MM.1S (cell line): Measurements from ENCODE around the gene OR1A1.

Source experiments
- DNase-seq: peaks from one replicate; pipeline ENCODE4 v3.0.0-alpha.2; 2015
- H2AFZ ChIP-seq: fragments of 300-600 bp; sonication (generic); 2 replicates; pipeline ENCODE4 v1.6.0; 2016; ENCODE audit warnings: antibody characterized with exemption, low read length
- H3F3A ChIP-seq: fragments of 300-600 bp; sonication (generic); 2 replicates; pipeline ENCODE4 v1.6.1; 2016; ENCODE audit warnings: mild to moderate bottlenecking, antibody characterized with exemption, low read length, moderate library complexity, mixed read lengths; ENCODE audit not compliant: insufficient read depth
- H3K27ac ChIP-seq: fragments of 300-600 bp; sonication (generic); 2 replicates; pipeline ENCODE4 v1.5.1; 2016; ENCODE audit warnings: mild to moderate bottlenecking, low read length
- H3K27me3 ChIP-seq: fragments of 300-600 bp; sonication (generic); replicated peaks from 2 replicates; pipeline ENCODE4 v1.6.0; 2016; ENCODE audit warnings: low read length; ENCODE audit not compliant: insufficient read depth
- H3K36me3 ChIP-seq: fragments of 300-600 bp; sonication (generic); replicated peaks from 2 replicates; pipeline ENCODE4 v1.6.1; 2016; ENCODE audit warnings: mild to moderate bottlenecking, low read length, mixed read lengths; ENCODE audit not compliant: insufficient read depth
- H3K4me1 ChIP-seq: fragments of 300-600 bp; sonication (generic); 2 replicates; pipeline ENCODE4 v1.6.1; 2016; ENCODE audit warnings: low read length, mixed read lengths
- H3K4me2 ChIP-seq: fragments of 300-600 bp; sonication (generic); 2 replicates; pipeline ENCODE4 v1.6.0; 2016; ENCODE audit warnings: low read depth, low read length
- H3K4me3 ChIP-seq: fragments of 300-600 bp; sonication (generic); 2 replicates; pipeline ENCODE4 v1.5.1; 2016; ENCODE audit warnings: low read length, mixed read lengths
- H3K79me2 ChIP-seq: fragments of 300-600 bp; sonication (generic); 2 replicates; pipeline ENCODE4 v1.6.1; 2016; ENCODE audit warnings: mixed run types, low read length, mixed read lengths
- H3K9ac ChIP-seq: fragments of 300-600 bp; sonication (generic); 2 replicates; pipeline ENCODE4 v1.6.1; 2016; ENCODE audit warnings: low read length, mixed read lengths
- H3K9me2 ChIP-seq: fragments of 300-600 bp; sonication (generic); replicated peaks from 2 replicates; pipeline ENCODE4 v1.6.1; 2016; ENCODE audit warnings: mild to moderate bottlenecking, low read length, mixed read lengths; ENCODE audit not compliant: insufficient read depth
- H3K9me3 ChIP-seq: fragments of 300-600 bp; sonication (generic); replicated peaks from 2 replicates; pipeline ENCODE4 v1.6.1; 2016; ENCODE audit warnings: mild to moderate bottlenecking, low read length, mixed read lengths; ENCODE audit not compliant: insufficient read depth
- H4K20me1 ChIP-seq: fragments of 300-600 bp; sonication (generic); 2 replicates; pipeline ENCODE4 v1.6.1; 2016; ENCODE audit warnings: mild to moderate bottlenecking, low read length, moderate library complexity, mixed read lengths; ENCODE audit not compliant: insufficient read depth
- EZH2 ChIP-seq: fragments of 300-600 bp; sonication (generic); optimal IDR thresholded peaks from 2 replicates; pipeline ENCODE3; 2017; ENCODE audit warnings: low read depth, mild to moderate bottlenecking, antibody characterized with exemption, low read length, mixed read lengths
- EZH2phosphoT487 ChIP-seq: fragments of 300-600 bp; sonication (generic); IDR thresholded peaks from 2 replicates; pipeline ENCODE4 v1.6.1; 2018; ENCODE audit warnings: antibody characterized with exemption, low read length
- TF ChIP-seq, protein P1 (sequence below): fragments of 300-600 bp; sonication (generic); IDR thresholded peaks from 2 replicates; pipeline ENCODE4 v1.5.1; 2016; ENCODE audit warnings: antibody characterized with exemption, low read length, mixed read lengths

Gene OR1A1, protein sequence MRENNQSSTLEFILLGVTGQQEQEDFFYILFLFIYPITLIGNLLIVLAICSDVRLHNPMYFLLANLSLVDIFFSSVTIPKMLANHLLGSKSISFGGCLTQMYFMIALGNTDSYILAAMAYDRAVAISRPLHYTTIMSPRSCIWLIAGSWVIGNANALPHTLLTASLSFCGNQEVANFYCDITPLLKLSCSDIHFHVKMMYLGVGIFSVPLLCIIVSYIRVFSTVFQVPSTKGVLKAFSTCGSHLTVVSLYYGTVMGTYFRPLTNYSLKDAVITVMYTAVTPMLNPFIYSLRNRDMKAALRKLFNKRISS

DNA sequence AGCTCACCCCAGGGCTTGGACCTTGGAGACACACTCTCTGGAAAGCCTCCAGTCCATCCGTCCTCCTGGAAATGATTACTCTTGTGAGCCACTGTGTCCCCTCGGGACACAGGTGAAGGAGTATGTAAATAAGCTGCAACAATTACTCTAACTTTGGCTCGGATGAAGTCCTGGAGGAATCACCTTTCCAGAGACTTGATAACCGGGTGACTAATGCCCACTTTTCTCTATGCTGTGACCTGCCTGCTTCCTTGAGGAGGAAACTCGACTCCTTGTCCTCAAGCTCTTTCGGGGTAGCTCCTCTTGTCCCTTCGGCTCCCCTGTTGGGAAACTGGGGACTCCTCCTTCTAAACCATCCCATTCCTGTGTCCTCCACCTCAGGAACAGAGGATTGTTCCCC is at the start of gene OR1A1:
OR1A1 (plus strand) TSS at position 301 of the 400 bp plus-strand sequence. CDS start 7,954 bp downstream, outside the sequence.
- Histone ChIP-seq H3K79me2 (no peaks in the 10 kb centered on the region), H3K9me2 (no peaks in the 10 kb centered on the region), H3K36me3 (no peaks in the 10 kb centered on the region), H2AFZ (no peak within 1 kb of the TSS), H3K4me1 (no peaks in the 10 kb centered on the region), H4K20me1 (no peaks in the 10 kb centered on the region), H3F3A (no peaks in the 10 kb centered on the region), H3K27ac (no peak within 1 kb of the TSS), H3K9me3 (no peaks in the 10 kb centered on the region), H3K27me3 (no peaks in the 10 kb centered on the region; the same call in 1 of the 2 replicates), H3K4me3 (no peak within 1 kb of the TSS), H3K4me2 (no peak within 1 kb of the TSS), H3K9ac (no peak within 1 kb of the TSS)
- TF ChIP-seq EZH2 (no peak), EZH2phosphoT487 (no peak)
- TF ChIP-seq, protein P1, sequence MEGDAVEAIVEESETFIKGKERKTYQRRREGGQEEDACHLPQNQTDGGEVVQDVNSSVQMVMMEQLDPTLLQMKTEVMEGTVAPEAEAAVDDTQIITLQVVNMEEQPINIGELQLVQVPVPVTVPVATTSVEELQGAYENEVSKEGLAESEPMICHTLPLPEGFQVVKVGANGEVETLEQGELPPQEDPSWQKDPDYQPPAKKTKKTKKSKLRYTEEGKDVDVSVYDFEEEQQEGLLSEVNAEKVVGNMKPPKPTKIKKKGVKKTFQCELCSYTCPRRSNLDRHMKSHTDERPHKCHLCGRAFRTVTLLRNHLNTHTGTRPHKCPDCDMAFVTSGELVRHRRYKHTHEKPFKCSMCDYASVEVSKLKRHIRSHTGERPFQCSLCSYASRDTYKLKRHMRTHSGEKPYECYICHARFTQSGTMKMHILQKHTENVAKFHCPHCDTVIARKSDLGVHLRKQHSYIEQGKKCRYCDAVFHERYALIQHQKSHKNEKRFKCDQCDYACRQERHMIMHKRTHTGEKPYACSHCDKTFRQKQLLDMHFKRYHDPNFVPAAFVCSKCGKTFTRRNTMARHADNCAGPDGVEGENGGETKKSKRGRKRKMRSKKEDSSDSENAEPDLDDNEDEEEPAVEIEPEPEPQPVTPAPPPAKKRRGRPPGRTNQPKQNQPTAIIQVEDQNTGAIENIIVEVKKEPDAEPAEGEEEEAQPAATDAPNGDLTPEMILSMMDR, result no peak
- DNase-seq, result no peak

DNA sequence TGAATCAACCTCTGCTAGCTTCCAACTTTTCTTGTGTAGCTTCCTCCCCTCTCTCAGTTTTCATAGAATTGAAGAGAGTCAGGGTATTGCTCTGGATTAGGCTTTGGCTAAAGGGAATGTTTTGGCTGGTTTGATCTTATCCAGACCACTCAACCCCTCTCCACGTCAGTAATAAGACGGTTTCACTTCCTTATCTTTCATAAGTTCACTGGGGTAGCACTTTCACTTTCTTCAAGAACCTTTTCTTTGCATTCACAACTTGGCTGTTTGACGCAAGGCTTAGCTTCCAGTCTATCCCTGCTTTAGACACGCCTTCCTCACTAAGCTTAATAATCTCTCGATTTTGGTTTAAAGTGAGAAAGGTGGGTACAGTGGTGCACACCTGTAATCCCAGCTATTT is 39.9 kb upstream of the OR1A1 start:
- H4K20me1 ChIP-seq, result no peaks in the 10 kb centered on the region
- no peak overlapping the region for H3K4me3 ChIP-seq
- no peaks in the 10 kb centered on the region for H3K4me1 ChIP-seq
- H3K27ac ChIP-seq, result no peak overlapping the region
- H3K27me3 ChIP-seq, result no peaks in the 10 kb centered on the region
- DNase-seq, result peak; percentile 10
- no peaks in the 10 kb centered on the region for H3K36me3 ChIP-seq
- H3K79me2 ChIP-seq, result no peaks in the 10 kb centered on the region
- no peaks in the 10 kb centered on the region for H3K9me2 ChIP-seq
- no peak overlapping the region for H2AFZ ChIP-seq
- no peak overlapping the region for H3K4me2 ChIP-seq
- no peaks in the 10 kb centered on the region for H3F3A ChIP-seq
- no peak overlapping the region for H3K9ac ChIP-seq
- TF ChIP-seq EZH2, result no peak
- no peak for TF ChIP-seq EZH2phosphoT487
- H3K9me3 ChIP-seq, result no peaks in the 10 kb centered on the region

DNA sequence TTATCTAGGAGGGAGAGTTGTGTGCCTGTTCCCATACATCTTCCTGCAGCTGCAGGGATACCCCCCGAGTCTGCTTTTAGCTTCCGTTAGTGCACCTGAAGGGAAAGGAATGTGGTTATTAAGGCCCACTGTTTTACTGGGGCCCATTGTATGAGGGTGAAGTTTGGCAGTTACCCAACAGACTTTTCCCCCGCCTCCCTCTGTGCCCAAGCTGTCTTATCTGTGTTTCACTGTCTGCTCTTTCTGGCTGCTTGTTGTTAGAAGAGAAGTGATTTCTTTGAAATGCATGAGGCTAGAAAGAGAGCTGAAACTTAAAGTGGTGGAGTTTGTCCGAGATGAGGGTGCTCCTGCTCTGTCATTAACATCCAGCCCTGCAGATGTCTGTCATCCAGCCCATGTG is 17.5 kb upstream of the OR1A1 start:
- Histone ChIP-seq H3K9me3 (no peaks in the 10 kb centered on the region), H3K27me3 (no peaks in the 10 kb centered on the region), H3K27ac (no peak overlapping the region), H3K4me1 (no peaks in the 10 kb centered on the region), H3F3A (no peaks in the 10 kb centered on the region), H4K20me1 (no peaks in the 10 kb centered on the region), H3K9ac (no peak overlapping the region), H3K4me3 (no peak overlapping the region), H2AFZ (no peak overlapping the region), H3K4me2 (no peak overlapping the region), H3K9me2 (no peaks in the 10 kb centered on the region), H3K79me2 (no peaks in the 10 kb centered on the region), H3K36me3 (no peaks in the 10 kb centered on the region; the same call in 1 of the 2 replicates)
- DNase-seq, result no peak
- TF ChIP-seq EZH2phosphoT487 (no peak), EZH2 (no peak)
- TF ChIP-seq, protein P1, result no peak

DNA sequence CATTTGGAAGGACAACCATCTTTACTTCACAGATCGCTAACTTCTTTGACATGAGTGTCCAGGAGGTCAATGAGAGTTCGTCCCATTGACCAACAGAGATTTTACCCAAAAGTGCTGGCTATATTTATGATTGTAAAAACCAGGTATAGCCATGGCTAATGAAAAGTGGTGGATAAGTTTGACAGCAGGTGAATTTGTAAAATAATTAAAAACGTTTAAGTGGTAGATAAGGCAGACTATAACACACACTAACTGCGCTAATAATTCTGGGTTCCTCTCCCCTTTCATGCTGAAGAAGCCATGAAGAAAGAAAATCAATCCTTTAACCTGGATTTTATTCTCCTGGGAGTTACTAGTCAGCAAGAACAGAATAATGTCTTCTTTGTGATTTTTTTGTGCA is 10.2 kb upstream of the OR1A1 start, which contains the start of gene OR1A2:
OR1A2 (plus strand) TSS at position 301 of the 400 bp plus-strand sequence; CDS start at position 301, 0 bp downstream.
- no peaks in the 10 kb centered on the region for H4K20me1 ChIP-seq
- TF ChIP-seq EZH2phosphoT487, result no peak
- no peak for TF ChIP-seq EZH2
- TF ChIP-seq, protein P1, result no peak
- H3K4me2 ChIP-seq, result no peak within 1 kb of the TSS
- H3K9ac ChIP-seq, result no peak within 1 kb of the TSS
- H3K36me3 ChIP-seq, result no peaks in the 10 kb centered on the region
- no peaks in the 10 kb centered on the region for H3K4me1 ChIP-seq
- no peaks in the 10 kb centered on the region for H3K9me2 ChIP-seq
- no peaks in the 10 kb centered on the region for H3F3A ChIP-seq
- H3K27me3 ChIP-seq, result no peaks in the 10 kb centered on the region
- H3K79me2 ChIP-seq, result no peaks in the 10 kb centered on the region
- DNase-seq, result no peak
- no peak within 1 kb of the TSS for H2AFZ ChIP-seq
- no peaks in the 10 kb centered on the region for H3K9me3 ChIP-seq
- no peak within 1 kb of the TSS for H3K27ac ChIP-seq
- H3K4me3 ChIP-seq, result no peak within 1 kb of the TSS
